GM12878 (cell line): Measurements from ENCODE around the gene DMKN. TPM values are rescaled to one million over a fixed set of nuclear protein-coding genes. Genes with fewer than 3 reads are reported as not detected.

ENCODE experiments used
- BACH1 ChIP-seq: fragments of 450-650 bp; IDR thresholded peaks from 2 replicates; pipeline ENCODE4 v1.6.1; 2017; ENCODE audit warnings: mild to moderate bottlenecking, borderline replicate concordance
- BRCA1 ChIP-seq: IDR thresholded peaks from 2 replicates; pipeline ENCODE4 v1.6.1; 2011; ENCODE audit warnings: low read depth, low read length, improper control_type of control experiment
- CUX1 ChIP-seq: IDR thresholded peaks from 2 replicates; pipeline ENCODE4 v1.6.1; 2012; ENCODE audit warnings: improper control_type of control experiment, low read depth, low read length; ENCODE audit not compliant: insufficient replicate concordance
- DPF2 ChIP-seq: fragments of 450-650 bp; IDR thresholded peaks from 2 replicates; pipeline ENCODE4 v1.6.1; 2017; ENCODE audit warnings: mild to moderate bottlenecking
- E2F4 ChIP-seq: IDR thresholded peaks from 2 replicates; pipeline ENCODE4 v1.6.1; 2012; ENCODE audit warnings: low read depth, low read length, improper control_type of control experiment
- FOXK2 ChIP-seq: fragments of 450-650 bp; IDR thresholded peaks from 2 replicates; pipeline ENCODE4 v1.6.1; 2017; ENCODE audit warnings: mild to moderate bottlenecking, moderate library complexity
- HSF1 ChIP-seq: fragments of 150-350 bp; IDR thresholded peaks from 2 replicates; pipeline ENCODE4 v1.6.1; 2014; ENCODE audit warnings: mild to moderate bottlenecking, low read depth, low read length
- IKZF1 ChIP-seq: fragments of 450-650 bp; conservative IDR thresholded peaks from 2 replicates; pipeline ENCODE4 v1.6.1; 2017; ENCODE audit warnings: antibody characterized with exemption, mild to moderate bottlenecking
- KAT2A ChIP-seq: conservative IDR thresholded peaks from 2 replicates; pipeline ENCODE4 v1.6.1; 2011; ENCODE audit warnings: low read depth, low read length; ENCODE audit not compliant: control insufficient read depth
- KDM1A ChIP-seq: fragments of 200-600 bp; sonication (generic); IDR thresholded peaks from 2 replicates; pipeline ENCODE4 v1.6.1; 2016; ENCODE audit warnings: borderline replicate concordance
- KLF5 ChIP-seq: fragments of 450-650 bp; IDR thresholded peaks from 2 replicates; pipeline ENCODE4 v1.6.1; 2014; ENCODE audit warnings: mild to moderate bottlenecking; ENCODE audit not compliant: partially characterized antibody
- MXI1 ChIP-seq: fragments of 150-350 bp; IDR thresholded peaks from 2 replicates; pipeline ENCODE4 v1.6.1; 2011; ENCODE audit warnings: low read depth, mild to moderate bottlenecking, inconsistent platforms, low read length, improper control_type of control experiment
- MYC ChIP-seq: IDR thresholded peaks from 2 replicates; pipeline ENCODE4 v1.6.1; 2011; ENCODE audit warnings: mild to moderate bottlenecking, low read length, moderate library complexity, inconsistent platforms; ENCODE audit not compliant: insufficient read depth, insufficient replicate concordance, insufficient read length, severe bottlenecking
- NBN ChIP-seq: fragments of 450-650 bp; IDR thresholded peaks from 2 replicates; pipeline ENCODE4 v1.6.1; 2016
- NFYA ChIP-seq: IDR thresholded peaks from 2 replicates; pipeline ENCODE4 v1.6.1; 2011; ENCODE audit warnings: low read depth, mild to moderate bottlenecking, low read length, improper control_type of control experiment, borderline replicate concordance
- NFYB ChIP-seq: IDR thresholded peaks from 2 replicates; pipeline ENCODE4 v1.6.1; 2011; ENCODE audit warnings: low read depth, mild to moderate bottlenecking, low read length, improper control_type of control experiment, moderate library complexity; ENCODE audit not compliant: insufficient read depth
- PAX8 ChIP-seq: fragments of 450-650 bp; IDR thresholded peaks from 2 replicates; pipeline ENCODE4 v1.6.1; 2017; ENCODE audit warnings: mild to moderate bottlenecking, moderate library complexity
- RAD51 ChIP-seq: fragments of 450-650 bp; IDR thresholded peaks from 2 replicates; pipeline ENCODE4 v1.6.1; 2016; ENCODE audit warnings: moderate library complexity, mild to moderate bottlenecking, inconsistent platforms
- SPI1 ChIP-seq: IDR thresholded peaks from 2 replicates; pipeline ENCODE4 v1.6.1; 2011; ENCODE audit warnings: low read depth, mild to moderate bottlenecking, low read length, moderate library complexity, borderline replicate concordance; ENCODE audit not compliant: insufficient read depth
- SUPT20H ChIP-seq: IDR thresholded peaks from 2 replicates; pipeline ENCODE4 v1.6.1; 2011; ENCODE audit warnings: low read depth, mild to moderate bottlenecking, low read length, moderate library complexity, borderline replicate concordance; ENCODE audit not compliant: control insufficient read depth
- TBL1XR1 ChIP-seq: IDR thresholded peaks from 2 replicates; pipeline ENCODE4 v1.6.1; 2012; ENCODE audit warnings: low read depth, low read length, improper control_type of control experiment
- ZBED1 ChIP-seq: IDR thresholded peaks from 2 replicates; pipeline ENCODE4 v1.6.1; 2016; ENCODE audit warnings: borderline replicate concordance
- ZNF24 ChIP-seq: fragments of 450-650 bp; IDR thresholded peaks from 2 replicates; pipeline ENCODE4 v1.6.1; 2017; ENCODE audit warnings: antibody characterized with exemption, mild to moderate bottlenecking
- ZNF274 ChIP-seq: IDR thresholded peaks from one replicate; pipeline ENCODE4 v1.8.0; 2011; ENCODE audit not compliant: insufficient read length, insufficient read depth
- polyA plus RNA-seq, 11 experiments: library from polyadenylated mRNA; depleted of rRNA in 4 of 11; unstranded in 6 of 11; stranded (reverse) in 5 of 11; fragments of >200 nt; fragmentation: Nextera tagmentation in 4 of 11; fragmentation: Illumina TruSeq in 1 of 11; extraction: Ambion mirVana in 4 of 11; extraction: Trizol in 1 of 11; gene quantifications; 1 replicate in 1 of 11; 2 replicates in 10 of 11; pipeline versions ENCODE4 v1.2.1 to v1.2.3, GENCODE V29; 2011 to 2016; ENCODE audit warnings: inconsistent platforms in 2 of 11, missing spikeins in 2 of 11, low read depth in 1 of 11
- total RNA-seq, 4 experiments: library from RNA; depleted of rRNA in 3 of 4; stranded (reverse); fragments of >200 nt in 3 of 4; fragmentation: Illumina TruSeq in 1 of 4; extraction: Trizol in 1 of 4; gene quantifications; 2 replicates each; pipeline versions ENCODE4 v1.2.1 to v1.2.3, GENCODE V29; 2013 to 2021

DMKN gene
- total and polyA plus RNA-seq, 10 of the 15 experiments (the other 5 are each of a cell fraction or from before 2014, with no cell fraction given), result 36.4 to 114 (median 58.6) TPM

- TF ChIP-seq RAD51 (no peak; the same call in 1 of the 2 replicates), MYC (no peak), IKZF1 (peak; percentile 34), DPF2 (peak; percentile 42; the same call in 1 of the 2 replicates), SPI1 (no peak), ZNF274 (no peak), ZNF24 (peak; percentile 83), SUPT20H (no peak), NFYA (no peak), NFYB (no peak), NBN (peak; percentile 72), KDM1A (no peak), TBL1XR1 (no peak), BACH1 (peak; percentile 73; the same call in 1 of the 2 replicates), PAX8 (no peak), MXI1 (no peak), E2F4 (no peak), BRCA1 (no peak), KAT2A (no peak), KLF5 (no peak), CUX1 (peak; percentile 78), FOXK2 (no peak), HSF1 (no peak), ZBED1 (peak; percentile 75; the same call in 1 of the 2 replicates)
These were observed 29.0 kb downstream of the DMKN start (continued) for GRCh38 chr19:35484252-35485036.
